CD4-positive, alpha-beta T cell treated with Interleukin-17A for 4 hours (primary cell): ENCODE results near the gene DNAH8.
A peak's percentile ranks its signal among the peaks of the same experiment; 100 is the strongest.
"Not testable (repeated sequence)": the region's sequence is repeated elsewhere in the genome, so short reads cannot be mapped to it uniquely, and the experiment has no call there.

Experiments
- DNase-seq: peaks from one replicate; pipeline ENCODE4 v3.0.0-alpha.2; 2020; ENCODE audit warnings: mixed read lengths

The DNAH8 gene

DNA sequence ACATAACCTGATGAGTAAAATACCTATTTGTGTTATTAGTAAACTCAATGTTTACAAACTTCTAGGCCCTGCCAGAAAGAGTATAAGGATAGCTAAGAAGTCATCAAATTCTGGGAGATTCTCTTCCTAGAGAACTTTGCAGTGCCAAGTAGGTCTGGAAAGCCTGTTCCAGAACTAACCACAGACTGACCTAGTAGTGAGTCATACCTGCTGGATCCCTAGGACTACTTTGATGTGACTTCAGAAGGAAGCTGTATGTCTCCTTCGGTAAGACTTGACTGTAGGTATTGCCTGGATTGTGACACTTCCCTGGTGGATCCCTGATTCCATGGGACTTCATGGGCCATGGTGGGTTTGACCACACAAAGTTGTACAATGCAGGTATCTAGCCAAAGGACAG lies 131.7 kb downstream of the DNAH8 start:
- no peak for DNase-seq

DNA sequence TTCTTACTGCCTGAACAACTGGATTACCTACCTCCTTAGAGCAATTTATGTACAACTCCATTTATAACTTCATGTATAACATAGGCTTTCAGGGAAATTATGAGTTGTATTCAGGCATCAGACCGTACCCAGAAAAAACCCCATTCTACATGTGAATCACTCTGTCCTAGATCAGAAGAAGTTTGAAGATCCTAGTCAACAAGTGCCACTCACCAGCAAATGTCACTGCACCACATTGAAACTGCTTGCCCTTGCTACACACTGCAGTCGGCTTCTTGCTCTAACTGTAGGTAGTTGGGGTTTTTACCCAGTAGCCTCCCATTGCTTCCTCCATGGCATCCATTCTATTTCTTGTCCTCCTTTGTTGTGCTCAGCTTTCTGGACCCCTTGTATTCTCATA lies 132.4 kb downstream of the DNAH8 start:
- no peak for DNase-seq

DNA sequence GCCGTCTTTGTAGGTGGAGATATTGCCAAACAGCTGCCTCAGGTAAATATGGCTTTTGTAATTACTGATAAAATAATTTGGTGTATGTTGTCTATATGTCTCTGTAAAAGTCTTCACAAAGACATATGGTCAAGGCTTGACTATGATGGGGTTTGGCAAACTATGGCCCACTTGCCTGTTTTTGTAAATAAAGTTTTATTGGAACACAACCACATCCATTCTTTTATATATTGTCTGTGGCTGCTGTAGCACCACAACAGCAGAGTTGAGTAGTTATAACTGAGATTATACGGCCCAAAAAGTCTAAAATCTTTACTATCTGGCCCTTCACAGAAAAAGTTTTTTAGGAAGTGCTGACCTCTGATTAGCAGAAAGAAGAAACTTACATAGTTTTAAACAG lies 133.6 kb downstream of the DNAH8 start:
- DNase-seq, result no peak

DNA sequence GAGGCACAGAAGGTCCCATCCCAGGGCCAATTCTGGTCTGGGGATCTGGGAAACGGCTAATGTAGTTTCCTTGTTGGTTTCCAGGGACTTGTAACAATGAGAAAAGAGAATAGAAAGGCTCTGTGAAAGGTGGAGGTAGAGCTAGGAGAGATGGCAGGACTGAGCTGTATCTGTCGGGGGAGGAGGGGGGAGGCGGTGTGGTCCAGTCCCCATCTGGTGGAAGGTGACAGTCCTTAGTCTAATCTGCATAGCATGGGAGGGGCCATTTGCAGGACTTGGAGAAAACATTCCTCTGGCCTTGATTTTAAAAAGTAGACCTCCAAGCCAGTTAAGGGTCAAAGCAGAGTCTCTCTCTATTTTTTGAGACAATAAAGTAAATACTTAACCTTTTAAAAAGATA lies 137.1 kb downstream of the DNAH8 start:
- DNase-seq, result no peak

DNA sequence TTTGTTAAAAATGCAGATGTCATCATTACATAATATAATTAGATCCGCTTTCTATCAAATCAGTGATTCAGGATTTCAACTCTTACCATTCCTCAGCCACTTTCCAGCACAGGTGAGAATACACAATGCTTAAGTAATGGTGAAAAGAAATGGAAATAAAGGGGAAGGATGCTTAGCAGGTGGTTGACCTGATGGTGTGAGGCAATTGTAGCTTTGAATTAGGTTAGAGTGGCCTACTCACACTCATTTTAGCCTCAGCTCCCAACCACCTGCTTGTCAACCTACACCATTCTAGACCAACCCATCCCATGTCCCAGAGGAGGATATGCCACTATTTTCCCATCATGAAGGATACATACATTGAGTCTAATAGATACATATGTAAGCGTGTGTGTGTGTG lies 138.1 kb downstream of the DNAH8 start:
- DNase-seq, result no peak

DNA sequence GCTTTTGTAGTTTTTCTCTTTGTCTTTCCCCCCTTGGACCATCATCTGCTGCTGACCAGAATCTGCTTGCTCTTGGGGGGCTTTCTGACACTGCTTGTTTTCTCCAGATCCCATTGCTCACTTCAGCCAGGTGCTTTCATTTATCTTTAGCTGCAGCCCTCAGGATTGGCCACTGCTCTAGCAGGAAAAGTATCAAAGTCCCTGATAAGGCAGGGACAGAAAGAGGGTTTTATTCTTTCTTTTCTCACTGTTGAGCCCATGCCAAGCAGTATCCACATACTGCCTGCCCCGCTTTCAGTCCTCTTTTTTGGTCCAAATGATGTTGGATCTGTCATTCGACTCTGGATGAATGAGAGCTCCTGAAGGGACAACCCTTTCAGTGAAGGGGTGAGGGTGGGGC lies 141.4 kb downstream of the DNAH8 start:
- DNase-seq, result no peak

DNA sequence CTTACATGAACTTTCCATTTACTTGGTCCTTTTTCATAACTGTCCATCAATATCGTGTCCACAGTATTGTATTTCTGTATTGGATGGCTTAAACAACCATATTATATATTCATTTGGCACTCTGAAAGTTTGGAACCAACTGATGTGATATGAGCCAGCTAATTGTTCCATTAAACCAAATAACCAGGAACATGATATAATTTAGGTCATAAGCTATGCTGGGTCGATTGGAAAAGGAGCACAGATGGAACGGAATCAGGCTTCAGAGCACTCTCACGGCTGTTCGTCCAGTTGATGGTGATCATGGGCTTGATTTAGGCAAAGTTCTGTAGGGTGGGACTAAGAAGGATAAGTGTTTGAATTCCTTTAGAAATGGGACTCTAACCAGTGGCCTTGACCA lies 142.7 kb downstream of the DNAH8 start:
- DNase-seq, result no peak

DNA sequence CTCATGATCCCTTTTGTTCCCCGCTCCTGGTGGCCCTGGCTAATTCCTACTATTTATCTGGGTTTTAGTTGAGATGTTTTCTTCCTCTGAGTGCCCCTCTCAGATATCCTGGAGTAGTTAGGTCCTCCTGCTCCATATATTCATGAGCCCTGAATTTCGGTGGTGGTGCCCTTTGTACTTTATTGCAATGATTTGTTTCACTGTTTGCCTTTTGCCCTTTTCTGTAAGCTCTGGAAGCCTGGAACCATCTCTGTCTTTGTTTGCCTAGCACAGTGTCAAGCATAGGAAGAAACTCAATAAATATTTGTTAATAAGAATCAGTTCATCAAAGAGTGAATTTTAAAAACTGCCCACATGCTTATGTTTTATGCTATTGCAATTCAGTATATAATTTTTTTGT lies 144.9 kb downstream of the DNAH8 start:
- no peak for DNase-seq

DNA sequence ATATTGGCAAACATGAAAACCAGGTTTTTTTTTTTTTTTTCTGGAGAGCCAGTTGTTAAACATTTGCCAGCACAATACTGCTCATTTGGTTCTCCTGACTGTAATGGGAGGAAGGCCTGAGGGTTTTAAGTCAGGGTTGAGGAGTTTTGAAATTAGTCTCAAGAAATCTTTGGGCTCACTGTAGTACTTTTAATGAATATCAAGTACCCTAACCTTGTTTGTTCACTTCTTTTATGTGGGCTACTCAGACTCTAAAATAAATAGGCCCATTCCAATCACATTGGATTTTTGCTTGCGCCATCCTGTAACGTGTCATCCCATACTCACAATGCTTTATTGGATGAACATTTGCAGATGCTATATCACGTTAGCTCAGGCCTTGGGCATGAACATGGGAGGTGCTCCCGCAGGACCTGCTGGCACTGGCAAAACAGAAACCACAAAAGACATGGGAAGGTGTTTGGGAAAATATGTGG lies 146.9 kb downstream of the DNAH8 start:
- no peak for DNase-seq

DNA sequence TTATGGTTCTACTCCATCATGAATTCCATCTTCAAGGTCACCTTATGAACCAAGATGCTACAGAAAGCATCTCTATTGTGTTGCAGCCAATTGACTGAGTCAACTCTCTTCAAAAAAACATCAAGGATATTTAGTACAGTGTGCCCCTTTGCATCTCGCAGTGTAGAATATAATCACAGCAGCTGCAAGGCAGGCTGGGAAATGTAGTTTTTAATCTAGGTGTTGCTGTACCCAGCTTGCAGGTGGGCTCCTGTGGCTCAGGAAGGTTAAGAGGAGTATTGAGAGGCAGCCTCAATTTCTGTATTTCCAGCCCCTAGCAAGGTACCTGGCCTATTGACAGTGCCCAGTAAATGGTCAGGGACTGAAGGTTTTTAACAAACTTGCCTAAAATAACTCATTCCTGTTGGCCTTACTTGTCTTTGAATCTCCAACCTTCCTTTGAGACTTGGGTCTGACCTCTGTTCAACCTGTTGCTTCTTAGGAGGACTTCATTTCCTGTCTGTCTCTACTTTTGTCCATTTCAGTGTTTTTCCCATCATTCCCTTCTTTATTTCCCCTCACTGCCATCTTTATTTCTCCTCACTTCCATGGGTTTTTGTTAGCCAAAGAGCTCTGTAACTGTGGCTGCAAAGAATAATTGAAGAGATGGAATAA lies 150.5 kb downstream of the DNAH8 start:
- DNase-seq, result no peak

DNA sequence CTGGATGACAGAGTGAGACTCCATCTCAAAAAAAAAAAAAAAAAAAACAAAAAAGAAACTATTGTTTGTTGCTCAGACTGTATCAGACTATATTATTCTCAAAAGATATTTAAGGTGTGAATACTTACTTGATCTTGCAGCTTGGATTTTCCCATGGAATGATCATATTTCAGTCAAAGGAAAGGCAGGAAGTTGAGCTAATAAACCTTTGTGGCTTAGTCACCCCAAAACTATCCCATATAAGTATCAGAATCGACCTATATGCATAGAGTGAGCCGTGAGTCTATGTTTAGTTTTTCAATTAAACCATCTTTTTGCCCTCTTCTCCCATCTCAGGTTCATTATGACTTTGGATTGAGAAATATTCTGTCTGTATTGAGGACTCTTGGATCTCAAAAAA lies 152.6 kb downstream of the DNAH8 start:
- DNase-seq, result no peak

DNA sequence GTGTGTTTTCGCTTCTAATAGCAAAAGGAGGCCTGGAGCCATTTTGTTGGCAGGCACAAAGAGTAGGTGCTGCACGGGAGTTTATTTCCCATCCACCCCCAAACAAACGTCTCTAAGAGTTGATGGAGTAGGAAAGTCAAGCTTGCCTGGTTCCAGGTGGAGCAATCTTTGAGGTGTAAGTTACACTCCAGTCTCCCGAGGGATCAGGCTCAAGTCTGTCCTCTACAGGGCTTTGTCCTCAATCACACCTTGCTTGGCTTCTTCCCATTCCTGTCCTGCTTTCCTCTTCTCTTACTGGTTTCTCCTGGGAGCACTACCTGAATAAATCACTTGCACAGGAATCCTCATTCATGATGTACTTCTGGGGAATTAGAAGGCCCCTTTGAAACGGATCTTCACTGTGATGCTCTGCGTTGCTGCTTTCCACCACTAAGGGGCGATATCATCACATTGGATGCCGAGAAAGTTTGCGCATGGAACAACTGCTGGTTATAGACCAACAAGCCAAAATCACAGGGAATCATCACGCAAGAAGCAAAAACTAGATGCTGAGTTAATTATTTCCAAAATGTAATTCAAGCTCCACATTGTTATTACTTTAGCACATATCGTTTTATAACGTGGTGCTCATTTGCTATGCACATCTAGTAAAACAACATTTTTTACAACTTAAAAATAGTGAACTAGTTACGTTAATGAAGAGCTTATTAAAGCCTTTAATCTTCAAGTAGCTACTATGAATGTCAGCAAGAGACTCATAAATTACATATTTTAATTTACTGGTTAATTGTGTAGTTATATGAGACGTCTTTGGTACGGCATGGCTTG lies 156.8 kb downstream of the DNAH8 start:
- DNase-seq, result peak; percentile 66

DNA sequence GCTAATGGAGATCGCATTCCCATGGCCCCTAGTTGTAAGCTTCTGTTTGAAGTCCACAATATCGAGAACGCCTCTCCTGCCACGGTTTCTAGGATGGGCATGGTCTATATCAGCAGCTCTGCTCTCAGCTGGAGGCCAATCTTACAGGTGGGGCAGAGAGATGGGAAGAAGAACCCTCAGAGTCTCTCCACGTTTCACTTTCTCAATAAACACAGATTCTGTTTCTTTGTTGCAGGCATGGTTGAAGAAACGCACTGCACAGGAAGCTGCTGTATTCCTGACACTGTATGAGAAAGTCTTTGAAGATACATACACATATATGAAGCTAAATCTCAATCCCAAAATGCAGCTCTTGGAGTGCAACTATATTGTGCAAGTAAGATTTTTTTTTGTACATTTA lies 157.9 kb downstream of the DNAH8 start:
- DNase-seq, result no peak

DNA sequence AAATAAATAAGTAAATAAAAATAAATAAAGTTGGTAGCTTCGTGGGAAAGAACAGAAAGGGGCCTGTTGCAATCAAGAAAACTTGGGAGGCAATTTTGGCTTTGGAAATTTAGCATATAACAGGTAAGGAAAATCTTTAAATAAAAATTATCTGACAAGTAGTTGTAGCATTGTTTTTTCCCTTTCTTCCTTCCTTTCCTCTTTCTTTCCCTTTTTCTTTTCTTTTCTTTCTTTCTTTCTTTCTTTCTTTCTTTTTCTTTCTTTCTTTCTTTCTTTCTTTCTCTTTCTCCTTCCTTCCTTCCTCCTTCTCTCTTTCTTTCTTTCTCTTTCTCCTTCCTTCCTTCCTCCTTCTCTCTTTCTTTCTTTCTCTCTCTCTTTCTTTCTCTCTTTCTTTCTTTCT lies 158.7 kb downstream of the DNAH8 start:
- not testable (repeated sequence) for DNase-seq

DNA sequence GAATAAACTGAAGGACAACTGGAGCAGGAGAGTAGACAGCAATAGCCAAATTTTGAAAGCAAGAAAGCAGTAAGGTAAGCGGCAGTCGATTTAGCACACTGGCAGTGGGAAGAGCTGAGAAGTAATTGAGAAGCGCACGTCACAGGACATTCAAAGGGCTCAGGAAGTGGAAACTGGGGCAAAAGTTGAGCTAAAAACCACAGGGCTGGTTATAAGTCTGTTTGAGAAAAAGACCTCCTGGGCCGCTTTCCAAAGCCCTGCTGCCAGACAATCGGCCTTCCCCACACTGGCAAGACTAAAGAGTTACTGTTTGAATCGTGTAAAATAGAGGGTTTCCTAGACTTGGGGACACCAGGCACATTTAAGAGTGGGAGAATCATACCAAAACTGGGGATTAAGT lies 161.4 kb downstream of the DNAH8 start:
- peak; percentile 57 for DNase-seq

DNA sequence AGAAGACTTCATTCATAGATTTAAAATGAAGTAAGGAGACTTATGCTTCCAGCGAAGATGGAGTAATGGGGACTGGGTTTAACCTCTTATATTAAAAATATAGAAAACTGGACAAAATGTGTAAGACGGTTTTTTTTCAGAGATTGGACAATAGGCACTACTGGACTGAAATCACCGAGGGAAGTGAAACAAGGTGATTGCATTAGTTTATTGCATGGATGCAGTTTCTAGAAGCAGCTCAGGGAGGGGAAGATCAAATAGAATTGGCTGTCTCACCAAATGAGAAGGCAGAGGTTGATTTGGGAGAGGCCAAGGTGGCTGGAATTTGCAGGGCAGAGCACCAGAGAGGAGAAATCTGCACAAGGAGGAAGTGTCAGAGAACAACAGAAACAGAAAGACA lies 162.6 kb downstream of the DNAH8 start:
- no peak for DNase-seq

DNA sequence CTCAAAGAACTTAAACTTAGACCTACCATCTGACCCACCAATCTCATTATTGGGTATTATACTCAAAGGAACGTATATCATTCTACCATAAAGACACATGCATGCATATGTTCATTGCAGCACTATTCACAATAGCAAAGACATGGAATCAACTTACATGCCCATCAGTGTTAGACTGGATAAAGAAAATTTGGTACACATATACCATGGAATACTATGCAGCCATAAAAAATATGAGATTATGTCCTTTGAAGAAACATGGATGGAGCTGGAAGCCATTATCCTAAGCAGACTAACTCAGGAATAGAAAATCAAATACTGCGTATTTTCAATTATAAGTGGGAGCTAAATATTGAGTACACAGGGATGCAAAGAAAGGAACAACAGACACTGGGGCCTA lies 167.0 kb downstream of the DNAH8 start:
- no peak for DNase-seq

DNA sequence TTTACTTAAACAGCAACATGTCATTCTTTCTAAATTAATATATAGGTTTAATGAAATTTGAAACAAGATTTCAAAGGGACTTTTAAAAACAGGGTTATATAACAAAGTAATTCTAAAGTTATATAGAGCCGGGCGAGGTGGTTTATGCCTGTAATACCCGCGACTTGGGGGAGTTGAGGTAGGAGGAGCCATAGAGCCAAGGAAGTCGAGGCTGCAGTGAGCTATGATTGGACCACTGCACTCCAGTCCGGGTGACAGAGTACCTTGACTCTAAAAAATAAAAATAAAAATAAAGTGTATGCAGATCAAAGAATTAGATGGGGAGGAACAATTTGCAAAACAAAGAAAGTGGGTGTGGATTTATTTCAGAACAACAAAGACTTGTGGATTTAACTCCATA lies 182.4 kb downstream of the DNAH8 start:
- DNase-seq, result no peak

DNA sequence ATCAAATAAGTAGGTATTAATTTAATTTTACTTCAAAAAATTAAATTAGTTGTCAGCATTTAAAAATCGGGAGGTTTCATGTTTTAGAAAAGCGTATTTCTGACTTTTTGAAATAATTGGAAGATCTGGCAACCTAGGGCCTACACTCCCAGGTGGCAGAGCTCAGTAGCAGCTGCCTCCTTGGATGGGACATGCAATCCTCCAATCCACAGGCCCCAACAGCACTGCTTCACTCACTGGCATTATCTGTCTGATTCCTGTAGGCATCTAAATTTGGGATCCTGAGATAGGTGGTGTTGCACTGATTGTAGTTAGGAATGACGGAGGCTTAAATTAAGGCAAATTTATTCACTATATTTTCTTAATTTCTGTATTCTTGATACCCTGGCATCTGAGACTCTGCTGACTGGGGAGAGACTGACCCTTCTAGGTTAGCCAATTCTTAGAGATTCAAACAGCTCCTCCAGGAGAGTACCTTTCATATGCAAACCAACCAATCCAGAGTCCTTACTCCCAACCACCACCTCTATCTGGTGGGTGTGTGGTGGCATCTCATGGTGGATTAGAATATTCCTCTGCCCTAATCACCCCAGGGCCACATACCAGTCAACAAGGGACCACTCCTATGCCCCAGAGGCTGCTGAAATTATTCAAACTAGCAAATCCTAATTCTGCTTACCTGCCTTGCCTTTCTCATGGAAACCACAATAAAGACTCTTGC lies 186.9 kb downstream of the DNAH8 start:
- no peak for DNase-seq

DNA sequence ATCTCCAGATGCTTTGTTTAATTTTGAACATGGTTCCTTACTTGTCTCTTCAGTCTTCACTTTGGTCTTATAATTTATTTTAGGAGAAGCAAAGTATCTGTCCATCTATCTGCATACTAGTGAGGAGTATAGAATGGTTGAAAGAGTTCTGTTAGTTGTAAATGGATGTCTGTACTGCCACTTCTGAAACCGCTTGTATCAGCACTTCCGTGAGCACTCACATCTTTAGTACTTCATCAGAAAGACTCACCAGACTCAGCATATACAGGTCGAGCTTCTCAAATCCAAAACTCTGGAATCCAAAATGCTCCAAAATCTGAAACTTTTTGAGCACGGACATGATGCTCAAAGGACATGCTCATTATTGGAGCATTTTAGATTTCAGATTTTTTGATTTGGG lies 191.5 kb downstream of the DNAH8 start:
- no peak for DNase-seq

DNA sequence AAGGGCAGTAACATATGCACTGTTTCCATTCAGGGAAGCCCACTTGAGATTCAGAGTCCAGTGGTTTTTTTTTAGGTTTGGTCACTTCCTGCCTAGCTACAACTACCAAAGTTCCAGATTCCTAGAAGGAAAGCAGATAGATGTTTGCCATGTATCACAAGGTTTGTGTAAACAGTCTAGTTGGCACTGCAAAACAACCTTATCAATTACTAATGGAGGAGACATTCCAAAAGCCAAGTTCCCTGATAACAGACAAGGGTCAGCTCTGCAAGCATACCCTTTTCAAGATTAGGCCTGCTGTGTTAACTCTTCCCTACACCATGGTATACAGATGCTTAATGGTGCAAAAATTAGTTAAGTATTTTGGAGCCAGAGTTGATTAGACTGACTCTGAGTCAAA lies 192.2 kb downstream of the DNAH8 start:
- no peak for DNase-seq

DNA sequence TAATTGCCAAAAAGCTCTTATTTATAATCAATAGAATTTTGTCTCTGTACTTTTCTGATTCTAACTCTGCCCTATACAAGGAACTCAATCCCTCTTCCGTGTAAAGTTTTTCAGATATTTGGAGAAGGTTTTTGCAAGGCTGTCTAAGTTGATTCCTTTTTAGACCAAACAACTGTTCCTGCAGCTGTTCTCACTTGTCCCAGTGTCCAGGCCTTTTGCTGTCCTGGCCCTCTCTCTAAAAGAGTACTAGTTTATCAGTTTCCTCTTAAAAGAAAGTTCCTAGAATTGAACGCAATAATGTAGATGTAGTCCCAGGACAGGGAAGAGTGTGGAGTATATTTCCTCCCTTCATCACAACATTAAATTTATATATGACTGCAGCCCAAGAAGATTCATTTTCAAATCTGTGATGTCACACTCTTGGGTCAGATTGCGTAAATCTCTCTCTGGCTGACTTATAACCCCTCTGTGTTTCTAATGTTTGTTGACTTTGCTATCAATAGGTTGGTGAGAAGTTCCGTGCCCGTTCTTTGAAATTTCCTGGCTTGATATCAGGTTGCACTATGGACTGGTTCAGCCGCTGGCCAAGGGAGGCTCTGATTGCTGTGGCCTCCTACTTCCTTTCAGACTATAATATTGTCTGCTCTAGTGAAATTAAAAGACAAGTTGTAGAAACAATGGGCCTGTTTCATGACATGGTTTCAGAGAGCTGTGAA lies 194.1 kb downstream of the DNAH8 start:
- DNase-seq, result no peak

DNA sequence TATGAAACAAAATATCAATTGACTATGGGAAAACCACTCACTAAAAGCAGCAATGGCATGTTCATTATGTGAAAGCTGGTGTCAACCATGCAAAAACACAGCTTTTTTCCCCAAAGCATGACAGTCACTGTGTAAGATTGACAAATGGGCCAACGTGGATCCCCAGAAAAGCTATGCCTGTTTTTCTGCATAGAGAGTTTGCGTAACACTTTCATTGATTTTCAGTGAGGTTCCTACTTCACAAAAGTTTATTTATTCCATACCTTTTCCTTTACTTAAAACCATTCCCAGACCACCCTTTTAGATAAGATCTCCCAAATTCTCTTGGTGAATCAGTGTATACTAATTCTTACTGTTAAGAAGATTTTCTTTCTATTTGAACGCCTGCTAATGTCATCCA lies 195.1 kb downstream of the DNAH8 start:
- DNase-seq, result no peak
